PC-3 (cell line): ENCODE results near the gene AP4B1. TPM values are rescaled to one million over a fixed set of nuclear protein-coding genes. Genes with fewer than 3 reads are reported as not detected.

Experiments used
- ATAC-seq: fragments of 200-7000 bp; cut with Tn5 transposase; 2 replicates; pipeline ENCODE4 v1.9.1; 2020; ENCODE audit warnings: mild to moderate bottlenecking, moderate library complexity
- BruUV-seq: library from RNA; stranded (reverse); fragments of 400-500 nt; replicated peaks from 2 replicates; lab custom pipeline; 2021; lab: Mats Ljungman, UMichigan
- CTCF ChIA-PET: fragments of 300-600 bp; sonication (Branson Sonifier 250); formaldehyde crosslinking; loops from one replicate; lab custom pipeline; 2022; ENCODE audit warnings: antibody characterized with exemption; lab: Charles Lee
- POLR2A ChIA-PET: fragments of 300-600 bp; sonication (Branson Sonifier 250); formaldehyde crosslinking; loops from one replicate; lab custom pipeline; 2022; ENCODE audit warnings: antibody characterized with exemption; ENCODE audit not compliant: unreplicated experiment; lab: Charles Lee
- DNase-seq: peaks from one replicate; pipeline ENCODE4 v3.0.0-alpha.2; 2015
- H2AFZ ChIP-seq: fragments of 300-600 bp; sonication (generic); 2 replicates; pipeline ENCODE4 v1.6.0; 2016; ENCODE audit warnings: antibody characterized with exemption, low read length
- H3F3A ChIP-seq: fragments of 300-600 bp; sonication (generic); one replicate; pipeline ENCODE4 v1.6.0; 2017; ENCODE audit warnings: antibody characterized with exemption, low read length, control low read depth, mild to moderate bottlenecking; ENCODE audit not compliant: unreplicated experiment
- H3K27ac ChIP-seq: fragments of 300-600 bp; sonication (generic); 2 replicates; pipeline ENCODE4 v1.5.1; 2016; ENCODE audit warnings: mild to moderate bottlenecking, low read length
- H3K27me3 ChIP-seq: fragments of 300-600 bp; sonication (generic); 2 replicates; pipeline ENCODE4 v1.6.1; 2016; ENCODE audit warnings: low read length, mixed read lengths
- H3K36me3 ChIP-seq: fragments of 300-600 bp; sonication (generic); 2 replicates; pipeline ENCODE4 v1.6.1; 2016; ENCODE audit warnings: low read depth, mixed run types, low read length, mixed read lengths
- H3K4me1 ChIP-seq: fragments of 300-600 bp; sonication (generic); 2 replicates; pipeline ENCODE4 v1.5.1; 2016; ENCODE audit warnings: low read length; ENCODE audit not compliant: insufficient read depth
- H3K4me2 ChIP-seq: fragments of 300-600 bp; sonication (generic); 2 replicates; pipeline ENCODE4 v1.6.0; 2016; ENCODE audit warnings: low read length
- H3K4me3 ChIP-seq: fragments of 300-600 bp; sonication (generic); 2 replicates; pipeline ENCODE4 v1.5.1; 2016; ENCODE audit warnings: mild to moderate bottlenecking, low read length, mixed read lengths
- H3K79me2 ChIP-seq: fragments of 300-600 bp; sonication (generic); 2 replicates; pipeline ENCODE4 v1.6.1; 2017; ENCODE audit warnings: low read length, mixed read lengths
- H3K9ac ChIP-seq: fragments of 300-600 bp; sonication (generic); 2 replicates; pipeline ENCODE4 v1.6.0; 2016; ENCODE audit warnings: mild to moderate bottlenecking, low read length
- H3K9me2 ChIP-seq: fragments of 300-600 bp; sonication (generic); replicated peaks from 2 replicates; pipeline ENCODE4 v1.6.1; 2016; ENCODE audit warnings: mixed run types, low read length, mixed read lengths
- H3K9me3 ChIP-seq: fragments of 300-600 bp; sonication (generic); 2 replicates; pipeline ENCODE4 v1.6.1; 2016; ENCODE audit warnings: low read length, mixed read lengths
- H4K20me1 ChIP-seq: fragments of 300-600 bp; sonication (generic); 2 replicates; pipeline ENCODE4 v1.6.1; 2016; ENCODE audit warnings: low read length, mixed read lengths
- EZH2 ChIP-seq: fragments of 300-600 bp; sonication (generic); IDR thresholded peaks from one replicate; pipeline ENCODE4 v1.6.1; 2017; ENCODE audit warnings: antibody characterized with exemption, mild to moderate bottlenecking, low read length; ENCODE audit not compliant: unreplicated experiment
- EZH2phosphoT487 ChIP-seq: fragments of 300-600 bp; sonication (generic); IDR thresholded peaks from 2 replicates; pipeline ENCODE4 v1.6.1; 2018; ENCODE audit warnings: mild to moderate bottlenecking, antibody characterized with exemption, low read length, borderline replicate concordance
- intact Hi-C: fragments of 100-400 bp; cut with micrococcal nuclease; formaldehyde crosslinking; loops from 2 replicates; pipeline ENCODE4 v1.9.0; 2023
- total RNA-seq: library from RNA; depleted of rRNA; stranded (reverse); fragments of >200 nt; gene quantifications from 2 replicates; pipeline ENCODE4 v1.2.3, GENCODE V29; 2014
- TF ChIP-seq, protein P1 (sequence below): fragments of 300-600 bp; sonication (generic); conservative IDR thresholded peaks from 2 replicates; pipeline ENCODE4 v1.5.1; 2017; ENCODE audit warnings: antibody characterized with exemption, low read depth, mild to moderate bottlenecking, low read length

Gene AP4B1
- total RNA-seq, 1 experiment from 2014 or later = 15.5 TPM

GRCh38 chr1:113928941-113929749 is 24.5 kb upstream of the AP4B1 start, which contains the start of gene HIPK1:
Gene HIPK1, plus strand, starts transcription at chr1:113929324.
- H3K9me3 ChIP-seq = no peaks in the 10 kb centered on the region
- peak; percentile 74 for ATAC-seq
- peak within 1 kb of the TSS; percentile 41 for H3K27ac ChIP-seq
- no peaks in the 10 kb centered on the region for H3F3A ChIP-seq
- H3K9ac ChIP-seq = peak within 1 kb of the TSS; percentile 82
- no peaks in the 10 kb centered on the region for H3K9me2 ChIP-seq
- peaks cover 20% of the 10 kb centered on the region; the same call in 1 of the 2 replicates for H4K20me1 ChIP-seq
- ChIA-PET CTCF (interaction anchor here (0.5 kb wide), 1 partner anchor 117 kb away, joined by 3 read pairs; the partner anchor contains the start of gene RSBN1), POLR2A (interaction anchor here (1.3 kb wide), 1 partner anchor 25 kb away, joined by 10 read pairs; the partner anchor contains the start of gene AP4B1)
- no peaks in the 10 kb centered on the region for H3K27me3 ChIP-seq
- DNase-seq = peak; percentile 85
- no peaks in the 10 kb centered on the region for H3K36me3 ChIP-seq
- H2AFZ ChIP-seq = peak within 1 kb of the TSS; percentile 99
- BruUV-seq = TSS peak; percentile 81
- H3K4me2 ChIP-seq = peak within 1 kb of the TSS; percentile 96
- peaks cover 32% of the 10 kb centered on the region for H3K4me1 ChIP-seq
- intact Hi-C loops = loop anchor here (1.0 kb wide), 1 partner anchor 24 kb away; the partner anchor contains the start of gene DCLRE1B
- H3K79me2 ChIP-seq = peaks cover 55% of the 10 kb centered on the region
- TF ChIP-seq, protein P1, sequence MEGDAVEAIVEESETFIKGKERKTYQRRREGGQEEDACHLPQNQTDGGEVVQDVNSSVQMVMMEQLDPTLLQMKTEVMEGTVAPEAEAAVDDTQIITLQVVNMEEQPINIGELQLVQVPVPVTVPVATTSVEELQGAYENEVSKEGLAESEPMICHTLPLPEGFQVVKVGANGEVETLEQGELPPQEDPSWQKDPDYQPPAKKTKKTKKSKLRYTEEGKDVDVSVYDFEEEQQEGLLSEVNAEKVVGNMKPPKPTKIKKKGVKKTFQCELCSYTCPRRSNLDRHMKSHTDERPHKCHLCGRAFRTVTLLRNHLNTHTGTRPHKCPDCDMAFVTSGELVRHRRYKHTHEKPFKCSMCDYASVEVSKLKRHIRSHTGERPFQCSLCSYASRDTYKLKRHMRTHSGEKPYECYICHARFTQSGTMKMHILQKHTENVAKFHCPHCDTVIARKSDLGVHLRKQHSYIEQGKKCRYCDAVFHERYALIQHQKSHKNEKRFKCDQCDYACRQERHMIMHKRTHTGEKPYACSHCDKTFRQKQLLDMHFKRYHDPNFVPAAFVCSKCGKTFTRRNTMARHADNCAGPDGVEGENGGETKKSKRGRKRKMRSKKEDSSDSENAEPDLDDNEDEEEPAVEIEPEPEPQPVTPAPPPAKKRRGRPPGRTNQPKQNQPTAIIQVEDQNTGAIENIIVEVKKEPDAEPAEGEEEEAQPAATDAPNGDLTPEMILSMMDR = no peak
- TF ChIP-seq EZH2phosphoT487 (no peak), EZH2 (no peak)
- H3K4me3 ChIP-seq = peak within 1 kb of the TSS; percentile 86

DNA sequence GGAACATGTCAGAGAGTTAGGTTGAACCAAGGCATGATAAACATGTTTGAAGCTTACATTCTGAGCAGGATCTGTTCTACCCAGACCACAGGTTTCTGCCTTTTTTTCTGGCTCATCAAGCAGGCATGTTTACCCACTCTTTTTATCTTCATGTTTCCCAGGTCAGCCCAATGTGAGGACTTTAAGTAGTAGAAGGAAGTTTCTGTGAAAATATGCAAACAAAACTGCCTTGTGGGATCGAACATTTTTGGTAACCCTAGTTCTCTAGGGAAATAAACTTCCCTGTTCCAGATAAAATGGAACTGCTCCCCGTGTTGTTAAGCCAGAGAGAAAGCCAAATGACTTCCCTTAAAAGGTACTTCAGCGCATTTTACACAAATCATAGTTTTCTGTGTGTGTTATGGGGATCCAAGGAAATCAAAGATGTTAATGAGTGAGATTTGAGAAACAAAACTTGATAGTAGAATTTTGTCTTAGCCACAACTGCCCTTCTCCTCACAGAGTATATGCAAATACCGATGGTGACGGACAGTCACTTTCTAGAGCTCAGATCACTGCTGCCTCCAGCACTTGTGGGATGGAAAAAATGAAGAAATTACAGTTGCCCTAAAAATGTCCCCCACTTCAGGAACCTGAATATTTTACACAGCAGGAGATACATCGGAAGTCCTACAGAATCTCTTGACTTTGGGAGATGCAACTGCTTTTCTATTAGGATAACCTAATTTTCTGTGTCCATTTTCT is 23.8 kb upstream of the AP4B1 start:
- Histone ChIP-seq H3K79me2 (peaks cover 47% of the 10 kb centered on the region), H3K4me2 (peak overlapping the region; percentile 95), H3K9me3 (no peaks in the 10 kb centered on the region), H2AFZ (peak overlapping the region; percentile 99), H3K27me3 (no peaks in the 10 kb centered on the region), H3K36me3 (no peaks in the 10 kb centered on the region), H3K4me3 (peak overlapping the region; percentile 86), H3F3A (no peaks in the 10 kb centered on the region), H3K27ac (no peak overlapping the region), H4K20me1 (peaks cover 20% of the 10 kb centered on the region; the same call in 1 of the 2 replicates), H3K9ac (peak overlapping the region; percentile 82), H3K9me2 (no peaks in the 10 kb centered on the region), H3K4me1 (peaks cover 32% of the 10 kb centered on the region)
- ChIA-PET CTCF (interaction anchor here (1.0 kb wide), 1 partner anchor 24 kb away, joined by 3 read pairs; the partner anchor contains the start of genes AP4B1 and DCLRE1B), POLR2A (interaction anchor here (1.3 kb wide), 1 partner anchor 24 kb away, joined by 10 read pairs; the partner anchor contains the start of gene AP4B1)
- ATAC-seq (no peak), DNase-seq (peak; percentile 31)
- TF ChIP-seq, protein P1 = no peak
- TF ChIP-seq EZH2phosphoT487 (no peak), EZH2 (no peak)
- no TSS peak for BruUV-seq
- intact Hi-C loops = no loop called here
